ENCODE results near the gene PLOD2. TPM values are rescaled to one million over a fixed set of nuclear protein-coding genes. Genes with fewer than 3 reads are reported as not detected.

PLOD2 gene
- total RNA-seq, 2 donors from 2014 or later: 66.7 to 245 TPM

- Histone ChIP-seq H3K4me3 (no peak overlapping the region), H3K9me3 (no peaks in the 10 kb centered on the region), H3K4me1 (no peaks in the 10 kb centered on the region), H3K36me3 (no peaks in the 10 kb centered on the region), H3K27ac (no peak overlapping the region), H3K9ac (ENCODE audit: low read depth in 2 of 2, low read length in 2 of 2) (no peak overlapping the region), H3K27me3 (no peaks in the 10 kb centered on the region)
- no peak for DNase-seq
- intact Hi-C loops (cut with DNase I): no loop called here
- TF ChIP-seq CTCF (IDR thresholded peaks at IDR 0.05): no peak
Measured at GRCh38 chr3:146163584-146163983, 2.6 kb upstream of the PLOD2 start.

- Histone ChIP-seq H3K27me3 (no peaks in the 10 kb centered on the region), H3K36me3 (no peaks in the 10 kb centered on the region), H3K4me1 (no peaks in the 10 kb centered on the region), H3K9ac (ENCODE audit: low read depth in 2 of 2, low read length in 2 of 2) (no peak overlapping the region), H3K4me3 (no peak overlapping the region), H3K27ac (no peak overlapping the region), H3K9me3 (no peaks in the 10 kb centered on the region)
- no peak for TF ChIP-seq CTCF (IDR thresholded peaks at IDR 0.05)
- DNase-seq: no peak
- intact Hi-C loops (cut with DNase I): no loop called here
Measured at GRCh38 chr3:146162561-146162960, 1.6 kb upstream of the PLOD2 start.

- Histone ChIP-seq H3K27me3 (no peaks in the 10 kb centered on the region), H3K4me1 (no peaks in the 10 kb centered on the region), H3K9me3 (no peaks in the 10 kb centered on the region), H3K4me3 (peak overlapping the region; percentile 67), H3K27ac (peak overlapping the region; percentile 94), H3K36me3 (no peaks in the 10 kb centered on the region), H3K9ac (ENCODE audit: low read depth in 2 of 2, low read length in 2 of 2) (peak overlapping the region; percentile 76 to 96)
- peak; percentile 63 for DNase-seq
- TF ChIP-seq CTCF (IDR thresholded peaks at IDR 0.05): no peak
- intact Hi-C loops (cut with DNase I): no loop called here
Measured at GRCh38 chr3:146161663-146162002, 649 bp upstream of the PLOD2 start.

- Histone ChIP-seq H3K9me3 (no peaks in the 10 kb centered on the region), H3K9ac (ENCODE audit: low read depth in 2 of 2, low read length in 2 of 2) (peak overlapping the region; percentile 76 to 96), H3K4me1 (no peaks in the 10 kb centered on the region), H3K36me3 (no peaks in the 10 kb centered on the region), H3K27ac (peak overlapping the region; percentile 94), H3K27me3 (no peaks in the 10 kb centered on the region), H3K4me3 (peak overlapping the region; percentile 67)
- peak; percentile 77 for DNase-seq
- peak; percentile 40 for TF ChIP-seq CTCF (IDR thresholded peaks at IDR 0.05)
- intact Hi-C loops (cut with DNase I): no loop called here
Measured at GRCh38 chr3:146160321-146160963, 542 bp downstream of the PLOD2 start.

GRCh38 chr3:146159616-146160320, 1.2 kb downstream of the PLOD2 start:
- Histone ChIP-seq H3K9me3 (no peaks in the 10 kb centered on the region), H3K4me3 (peak overlapping the region; percentile 67), H3K36me3 (no peaks in the 10 kb centered on the region), H3K4me1 (no peaks in the 10 kb centered on the region), H3K9ac (ENCODE audit: low read depth in 2 of 2, low read length in 2 of 2) (peak overlapping the region; percentile 76 to 96), H3K27ac (peak overlapping the region; percentile 94), H3K27me3 (no peaks in the 10 kb centered on the region)
- no peak for DNase-seq
- intact Hi-C loops (cut with DNase I): no loop called here
- TF ChIP-seq CTCF (IDR thresholded peaks at IDR 0.05): no peak

All from colonic mucosa (tissue), 4 donors.